T-helper 9 cell (primary cell): ENCODE measurements around the gene PPP1R37.

Experiments
- DNase-seq: peaks from one replicate; pipeline ENCODE4 v3.0.0-alpha.2; 2020

The PPP1R37 gene

GRCh38 chr19:45173816-45174215 lies 80.8 kb downstream of the PPP1R37 start:
- DNase-seq = no peak

GRCh38 chr19:45175515-45176345 lies 82.8 kb downstream of the PPP1R37 start:
- no peak for DNase-seq

DNA sequence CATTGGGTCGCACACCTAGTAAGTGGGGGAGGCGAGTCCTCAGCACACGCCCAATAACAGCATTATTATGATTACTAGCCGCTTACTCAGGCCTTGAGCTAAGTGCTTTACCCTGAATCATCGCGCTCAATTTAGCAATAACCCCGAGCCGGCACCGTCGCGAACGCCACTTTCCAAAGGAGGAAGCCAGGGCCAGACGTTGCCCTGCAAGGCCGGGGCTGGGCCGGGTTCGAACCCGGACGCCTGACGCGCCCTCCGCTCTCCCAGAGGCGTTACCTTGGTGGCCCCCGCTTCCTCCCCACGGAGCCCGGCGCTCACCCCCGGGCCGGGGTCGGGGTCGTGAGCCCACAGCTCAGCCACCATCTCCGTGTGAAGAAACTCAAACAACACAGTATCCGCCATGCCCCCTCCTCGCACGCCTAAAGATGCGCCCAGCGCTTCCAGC lies 84.9 kb downstream of the PPP1R37 start, which contains the start of gene TRAPPC6A:
TSS of gene TRAPPC6A (minus strand) at position 421 of the 445 bp plus-strand sequence. CDS start at position 402, 19 bp downstream.
- no peak for DNase-seq

DNA sequence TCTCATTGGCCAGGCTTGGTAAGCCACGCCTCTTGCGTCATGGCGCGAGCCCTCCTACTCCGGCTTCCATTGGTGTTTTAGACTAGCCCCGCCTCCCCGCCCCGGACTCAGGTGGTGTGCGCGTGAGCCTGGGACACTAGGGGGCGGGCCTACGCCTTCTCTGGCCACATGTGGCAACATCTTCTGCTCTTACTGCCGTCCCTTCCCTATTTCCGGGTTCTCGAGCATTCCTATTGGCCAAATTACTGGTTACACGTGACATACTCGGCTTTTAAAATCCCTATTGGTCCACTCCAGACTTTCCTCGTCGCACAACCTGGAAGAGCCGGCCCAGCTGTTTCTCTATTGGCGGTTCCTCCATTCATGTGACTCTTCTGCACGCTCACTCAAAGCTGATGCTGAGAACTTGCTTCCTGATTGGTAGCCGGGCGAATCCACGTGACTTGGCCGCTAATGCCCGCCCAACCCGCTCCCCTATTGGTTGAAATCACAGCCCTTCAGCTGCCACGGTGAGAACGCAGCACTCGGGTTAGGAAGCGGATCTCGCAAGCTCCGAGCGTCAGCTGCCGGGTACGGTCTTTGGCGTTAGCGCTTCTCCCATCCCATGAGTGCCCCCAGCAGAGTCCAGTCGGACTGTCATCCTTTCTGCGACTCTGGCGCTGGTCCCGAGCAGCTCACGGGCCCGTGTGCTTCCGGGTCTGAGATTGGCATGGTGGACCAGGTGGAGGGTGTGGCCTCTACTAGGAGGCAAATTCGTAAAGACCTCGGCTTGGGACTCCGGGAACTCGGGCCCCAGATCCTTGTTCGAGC lies 85.5 kb downstream of the PPP1R37 start, which contains the start of gene BLOC1S3:
TSS of gene BLOC1S3 (plus strand) at position 523 of the 810 bp plus-strand sequence. CDS start 513 bp downstream, outside the sequence.
- DNase-seq = peak; percentile 99

DNA sequence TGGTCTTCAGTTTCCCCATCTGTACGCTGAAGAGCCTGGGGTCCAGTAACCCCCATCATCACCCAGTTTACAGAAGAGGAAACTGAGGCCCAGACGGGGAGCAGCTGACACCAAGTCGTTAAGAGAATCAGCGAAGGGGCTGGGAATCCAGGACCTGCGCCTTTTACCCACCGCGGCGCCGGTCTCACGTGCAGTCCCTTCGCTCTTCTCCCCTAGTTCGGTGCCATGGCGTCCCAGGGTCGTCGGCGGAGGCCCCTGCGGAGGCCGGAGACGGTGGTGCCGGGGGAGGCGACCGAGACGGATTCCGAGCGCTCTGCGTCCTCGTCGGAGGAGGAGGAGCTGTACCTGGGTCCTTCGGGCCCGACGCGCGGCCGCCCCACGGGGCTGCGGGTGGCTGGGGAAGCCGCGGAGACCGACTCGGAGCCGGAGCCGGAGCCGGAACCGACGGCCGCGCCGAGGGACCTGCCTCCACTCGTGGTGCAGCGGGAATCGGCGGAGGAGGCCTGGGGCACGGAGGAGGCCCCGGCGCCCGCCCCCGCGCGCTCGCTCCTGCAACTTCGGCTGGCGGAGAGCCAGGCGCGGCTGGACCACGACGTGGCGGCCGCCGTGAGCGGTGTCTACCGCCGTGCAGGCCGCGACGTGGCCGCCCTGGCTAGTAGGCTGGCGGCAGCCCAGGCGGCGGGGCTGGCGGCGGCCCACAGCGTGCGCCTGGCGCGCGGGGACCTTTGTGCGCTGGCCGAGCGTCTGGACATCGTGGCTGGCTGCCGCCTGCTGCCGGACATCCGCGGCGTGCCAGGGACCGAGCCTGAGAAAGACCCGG lies 86.3 kb downstream of the PPP1R37 start:
- peak; percentile 21 for DNase-seq

- DNase-seq = no peak
Observed at GRCh38 chr19:45179892-45180370, 87.0 kb downstream of the PPP1R37 start.

- DNase-seq = no peak
Observed at GRCh38 chr19:45180936-45181335, 88.0 kb downstream of the PPP1R37 start.

GRCh38 chr19:45182758-45183157 lies 89.8 kb downstream of the PPP1R37 start:
- no peak for DNase-seq

DNA sequence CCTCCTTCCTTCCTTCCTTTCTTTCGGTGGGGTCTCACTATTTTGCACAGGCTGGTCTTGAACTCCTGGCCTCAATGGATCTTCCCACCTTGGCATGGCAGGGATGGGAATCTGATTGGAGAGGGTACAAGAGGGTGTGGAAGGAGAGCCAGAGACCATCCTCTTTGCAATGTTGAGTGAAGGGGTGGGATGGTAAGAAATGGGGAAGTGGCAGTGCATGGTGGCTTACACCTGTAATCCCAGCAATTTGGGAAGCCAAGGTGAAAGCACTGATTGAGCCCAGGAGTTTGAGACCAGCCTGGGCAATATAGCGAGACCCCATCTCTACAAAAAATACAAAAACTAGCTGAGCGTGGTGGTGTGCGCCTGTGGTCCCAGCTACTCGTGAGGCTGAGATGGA lies 91.1 kb downstream of the PPP1R37 start:
- no peak for DNase-seq

- DNase-seq = no peak
Observed at GRCh38 chr19:45186509-45187334, 93.7 kb downstream of the PPP1R37 start.

- DNase-seq = no peak
Observed at GRCh38 chr19:45187421-45188100, 94.6 kb downstream of the PPP1R37 start.

DNA sequence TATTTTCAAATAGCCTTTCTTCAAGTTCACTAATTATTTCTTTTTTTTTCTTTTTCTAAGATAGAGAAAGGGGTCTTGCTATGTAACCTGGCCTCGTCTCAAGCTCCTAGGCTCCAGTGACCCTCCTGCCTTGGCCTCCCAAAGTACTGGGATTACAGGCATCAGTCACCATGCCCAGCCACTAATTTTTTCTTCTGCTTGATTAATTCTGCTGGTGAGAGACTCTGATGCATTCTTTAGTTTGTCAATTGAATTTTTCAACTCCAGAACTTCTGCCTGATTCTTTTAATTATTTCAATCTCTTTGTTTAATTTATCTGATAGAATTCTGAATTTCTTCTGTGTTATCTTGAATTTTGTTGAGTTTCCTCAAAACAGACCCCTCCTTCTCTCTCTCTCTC lies 97.0 kb downstream of the PPP1R37 start:
- no peak for DNase-seq

DNA sequence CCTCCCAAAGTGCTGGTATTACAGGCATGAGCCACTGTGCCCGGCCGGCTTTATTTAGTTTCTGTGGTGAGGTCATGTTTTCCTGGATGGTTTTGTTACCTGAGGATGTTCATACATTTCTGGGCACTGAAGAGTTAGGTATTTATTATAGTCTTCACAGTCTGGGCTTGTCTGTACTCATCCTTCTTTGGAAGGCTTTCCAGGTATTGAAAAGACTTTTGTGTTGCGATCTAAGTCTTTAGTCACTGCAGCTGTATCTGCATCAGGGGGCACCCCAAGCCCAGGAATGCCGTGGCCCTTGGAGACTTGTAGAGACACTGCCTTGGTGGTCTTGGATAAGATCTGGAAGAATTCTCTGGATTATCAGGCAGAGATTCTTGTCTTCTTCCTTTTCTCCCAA lies 98.4 kb downstream of the PPP1R37 start:
- DNase-seq = no peak

DNA sequence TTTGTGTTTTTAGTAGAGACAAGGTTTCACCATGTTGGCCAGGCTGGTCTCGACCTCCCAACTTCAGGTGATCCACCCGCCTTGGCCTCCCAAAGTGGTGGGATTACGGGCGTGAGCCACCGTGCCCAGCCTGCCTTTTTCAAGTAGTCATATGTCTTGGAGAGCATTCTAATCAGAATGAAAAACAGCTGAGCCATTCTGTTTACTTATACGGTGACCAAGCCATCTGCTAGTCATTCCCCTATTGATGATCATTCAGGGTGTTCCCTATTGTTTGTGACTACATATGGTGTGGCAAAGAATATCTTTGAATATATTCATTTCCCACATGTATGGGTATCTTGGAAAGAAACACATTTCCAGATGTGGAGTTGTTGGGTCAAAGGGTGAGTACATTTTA lies 102.8 kb downstream of the PPP1R37 start:
- no peak for DNase-seq
